Measurements from ENCODE around the gene BCL6B.

BCL6B gene

GRCh38 chr17:7063518-7064094 lies 40.8 kb downstream of the BCL6B start:
- no peak for DNase-seq

GRCh38 chr17:7064261-7064660 lies 41.4 kb downstream of the BCL6B start:
- DNase-seq = no peak

- DNase-seq = no peak
Observed at GRCh38 chr17:7067198-7067597, 44.3 kb downstream of the BCL6B start.

GRCh38 chr17:7068268-7068667 lies 45.4 kb downstream of the BCL6B start:
- DNase-seq = no peak

- no peak for DNase-seq
Observed at GRCh38 chr17:7070712-7071111, 47.9 kb downstream of the BCL6B start.

- no peak for DNase-seq
Observed at GRCh38 chr17:7072406-7072805, 49.6 kb downstream of the BCL6B start.

GRCh38 chr17:7074931-7075330 lies 52.1 kb downstream of the BCL6B start:
- DNase-seq = no peak

- DNase-seq = no peak
Observed at GRCh38 chr17:7077911-7078546, 55.2 kb downstream of the BCL6B start.

- no peak for DNase-seq
Observed at GRCh38 chr17:7078711-7079110, 55.9 kb downstream of the BCL6B start.
